Fibroblast of lung (primary cell): ENCODE data around the gene ODF4. TPM values are rescaled to one million over a fixed set of nuclear protein-coding genes. Genes with fewer than 3 reads are reported as not detected.
"Not testable (repeated sequence)": the region's sequence is repeated elsewhere in the genome, so short reads cannot be mapped to it uniquely, and the experiment has no call there.

ENCODE experiments used
- DNase-seq, 2 donors: peaks; one replicate each; pipeline versions ENCODE4 v3.0.0 to v3.0.0-alpha.2; 2010; ENCODE audit warnings: low read depth in 2 of 2
- H2AFZ ChIP-seq: 2 replicates; pipeline ENCODE4 v1.5.1; 2012; ENCODE audit warnings: low read length, control low read depth, inconsistent platforms
- H3K27ac ChIP-seq: 2 replicates; pipeline ENCODE4 v1.5.1; 2011; ENCODE audit warnings: low read length, control low read depth; ENCODE audit not compliant: insufficient read depth
- H3K27me3 ChIP-seq: 2 replicates; pipeline ENCODE4 v1.5.1; 2011; ENCODE audit warnings: mild to moderate bottlenecking, low read length; ENCODE audit not compliant: control insufficient read depth, insufficient read depth
- H3K36me3 ChIP-seq: 2 replicates; pipeline ENCODE4 v1.5.1; 2011; ENCODE audit warnings: low read length; ENCODE audit not compliant: control insufficient read depth, insufficient read depth
- H3K4me1 ChIP-seq: 2 replicates; pipeline ENCODE4 v1.5.1; 2011; ENCODE audit warnings: low read length; ENCODE audit not compliant: control insufficient read depth, insufficient read depth; ENCODE audit errors: extremely low read depth
- H3K4me2 ChIP-seq: 2 replicates; pipeline ENCODE4 v1.5.1; 2011; ENCODE audit warnings: low read length, control low read depth; ENCODE audit not compliant: insufficient read depth; ENCODE audit errors: extremely low read depth
- H3K4me3 ChIP-seq, 4 experiments: fragments of 200-600 bp in 1 of 4; sonication (generic) in 1 of 4; replicated peaks in 1 of 4; 2 replicates each; pipeline ENCODE4 v1.5.1; 2011 to 2016; ENCODE audit warnings: low read length in 4 of 4, low read depth in 3 of 4, mild to moderate bottlenecking in 3 of 4, control low read depth in 2 of 4, inconsistent platforms in 1 of 4, mixed read lengths in 1 of 4; ENCODE audit not compliant: insufficient read depth in 1 of 4; ENCODE audit errors: control extremely low read depth in 1 of 4
- H3K79me2 ChIP-seq: 2 replicates; pipeline ENCODE4 v1.5.1; 2012; ENCODE audit warnings: mild to moderate bottlenecking, low read length, inconsistent platforms; ENCODE audit not compliant: control insufficient read depth, insufficient read depth
- H3K9ac ChIP-seq: 2 replicates; pipeline ENCODE4 v1.5.1; 2011; ENCODE audit warnings: mild to moderate bottlenecking, low read length, control low read depth; ENCODE audit not compliant: insufficient read depth
- H3K9me3 ChIP-seq: 2 replicates; pipeline ENCODE4 v1.5.1; 2012; ENCODE audit warnings: low read depth, low read length; ENCODE audit not compliant: control insufficient read depth, insufficient read depth
- H4K20me1 ChIP-seq: 2 replicates; pipeline ENCODE4 v1.5.1; 2011; ENCODE audit warnings: low read length; ENCODE audit not compliant: control insufficient read depth, insufficient read depth; ENCODE audit errors: extremely low read depth
- CTCF ChIP-seq, 2 donors: IDR thresholded peaks in 1 of 2; conservative IDR thresholded peaks in 1 of 2; 1 replicate in 1 of 2; 2 replicates in 1 of 2; pipeline ENCODE4 v1.5.1; 2011 to 2012; ENCODE audit warnings: low read length in 2 of 2, control low read depth in 1 of 2, inconsistent platforms in 1 of 2, low read depth in 1 of 2, mild to moderate bottlenecking in 1 of 2
- EZH2 ChIP-seq: IDR thresholded peaks from 2 replicates; pipeline ENCODE4 v1.5.1; 2012; ENCODE audit warnings: low read length, control low read depth, mild to moderate bottlenecking; ENCODE audit errors: missing control alignments
- polyA plus RNA-seq, 2 donors: library from polyadenylated mRNA; depleted of rRNA in 1 of 2; stranded (reverse) in 1 of 2; unstranded in 1 of 2; fragments of >200 nt; gene quantifications; 2 replicates each; pipeline ENCODE4 v1.2.1, GENCODE V29; 2011 to 2012; ENCODE audit warnings: missing spikeins in 1 of 2
- total RNA-seq: library from RNA; depleted of rRNA; stranded (reverse); fragments of >200 nt; gene quantifications from 2 replicates; pipeline ENCODE4 v1.2.1, GENCODE V29; 2014

The ODF4 gene
- total and polyA plus RNA-seq, 2 donors (not counting 1 experiment from before 2014, with no cell fraction given): not detected

DNA sequence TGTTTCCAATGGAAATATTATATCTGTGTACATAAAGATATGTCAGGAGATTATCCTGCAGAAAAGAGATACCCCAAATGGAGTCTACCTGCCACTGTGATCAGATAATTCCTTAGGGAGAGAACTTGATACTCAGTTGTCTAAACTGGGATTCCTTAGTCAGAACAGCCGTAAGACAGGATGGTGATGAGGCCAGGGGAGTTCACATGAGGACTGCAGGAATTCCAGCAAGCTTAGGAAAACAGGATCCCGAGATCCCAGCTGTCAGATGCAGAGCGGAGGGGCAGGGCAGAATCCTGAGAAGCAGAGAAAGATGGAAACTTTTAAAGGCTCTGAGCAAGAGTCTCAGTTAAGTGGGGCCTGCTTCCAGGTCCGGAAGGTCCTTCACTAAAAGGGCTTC, 32.1 kb downstream of the ODF4 start:
- Histone ChIP-seq H3K9me3 (no peaks in the 10 kb centered on the region), H3K9ac (no peak overlapping the region), H2AFZ (no peak overlapping the region), H3K36me3 (peaks cover 3% of the 10 kb centered on the region), H3K27ac (no peak overlapping the region), H3K79me2 (no peaks in the 10 kb centered on the region), H3K4me1 (no peaks in the 10 kb centered on the region), H3K4me3 (no peak overlapping the region), H3K4me2 (no peak overlapping the region), H3K27me3 (no peaks in the 10 kb centered on the region), H4K20me1 (no peaks in the 10 kb centered on the region)
- TF ChIP-seq CTCF (conservative IDR thresholded peaks at IDR 0.05 in 1 of 2, IDR thresholded peaks at IDR 0.05 in 1 of 2; ENCODE audit: low read depth in 1 of 2, low read length in 2 of 2): no peak
- TF ChIP-seq EZH2: no peak
- DNase-seq: no peak

DNA sequence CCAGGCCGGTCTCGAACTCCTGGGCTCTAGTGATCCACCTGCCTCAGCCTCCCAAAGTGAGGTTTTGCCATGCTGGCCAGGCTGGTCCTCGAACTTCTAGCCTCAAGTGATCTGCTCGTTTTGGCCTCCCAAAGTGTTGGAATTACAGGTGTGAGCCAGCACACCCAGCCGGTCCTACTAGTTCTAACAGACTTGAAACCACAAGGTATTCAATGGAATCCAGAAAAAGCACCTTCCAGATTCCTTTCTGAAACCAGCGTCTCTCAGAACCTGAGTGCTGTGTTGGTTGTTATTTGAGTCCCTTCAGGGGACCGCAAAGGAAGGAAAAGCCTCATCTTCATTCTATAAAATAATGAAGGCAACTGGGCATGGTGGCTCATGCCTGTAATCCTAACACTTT, 32.8 kb downstream of the ODF4 start:
- H3K4me1 ChIP-seq: no peaks in the 10 kb centered on the region
- H3K36me3 ChIP-seq: peaks cover 5% of the 10 kb centered on the region
- H4K20me1 ChIP-seq: no peaks in the 10 kb centered on the region
- no peak for TF ChIP-seq EZH2
- TF ChIP-seq CTCF (conservative IDR thresholded peaks at IDR 0.05 in 1 of 2, IDR thresholded peaks at IDR 0.05 in 1 of 2; ENCODE audit: low read depth in 1 of 2, low read length in 2 of 2): no peak
- no peaks in the 10 kb centered on the region for H3K27me3 ChIP-seq
- no peak overlapping the region for H3K4me2 ChIP-seq
- H3K79me2 ChIP-seq: no peaks in the 10 kb centered on the region
- no peak overlapping the region for H3K27ac ChIP-seq
- no peaks in the 10 kb centered on the region for H3K9me3 ChIP-seq
- DNase-seq: no peak
- H2AFZ ChIP-seq: no peak overlapping the region
- H3K9ac ChIP-seq: no peak overlapping the region
- no peak overlapping the region for H3K4me3 ChIP-seq

- not testable (repeated sequence) for H3K9ac ChIP-seq, DNase-seq, H3K4me2 ChIP-seq, H3K9me3 ChIP-seq, H3K27ac ChIP-seq, H2AFZ ChIP-seq, H4K20me1 ChIP-seq, H3K27me3 ChIP-seq, H3K79me2 ChIP-seq, H3K4me3 ChIP-seq, H3K4me1 ChIP-seq, H3K36me3 ChIP-seq
Observed at GRCh38 chr17:8373856-8374255, 34.2 kb downstream of the ODF4 start.
